ENCODE results near the gene FAM124B.
"Not testable (repeated sequence)": the region's sequence is repeated elsewhere in the genome, so short reads cannot be mapped to it uniquely, and the experiment has no call there.

The FAM124B gene

DNA sequence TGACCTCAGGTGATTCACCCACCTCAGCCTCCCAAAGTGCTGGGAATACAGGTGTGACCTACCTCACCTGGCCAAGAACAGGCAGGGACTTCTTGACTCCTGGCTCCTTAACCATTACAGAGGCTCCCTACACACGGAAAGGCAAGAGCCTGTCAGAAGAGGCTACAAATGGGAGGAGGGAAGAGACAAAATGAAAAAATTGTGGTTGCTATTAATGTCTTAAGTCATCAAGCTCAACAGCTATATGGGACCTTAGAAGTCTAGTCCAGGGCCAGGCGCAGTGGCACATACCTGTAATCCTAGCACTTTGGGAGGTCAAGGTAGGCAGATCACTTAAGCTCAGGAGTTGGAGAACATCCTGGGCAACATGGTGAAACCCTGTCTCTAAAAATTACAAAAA, 11.5 kb upstream of the FAM124B start:
- no peak for DNase-seq (ENCODE audit: low read depth)

DNA sequence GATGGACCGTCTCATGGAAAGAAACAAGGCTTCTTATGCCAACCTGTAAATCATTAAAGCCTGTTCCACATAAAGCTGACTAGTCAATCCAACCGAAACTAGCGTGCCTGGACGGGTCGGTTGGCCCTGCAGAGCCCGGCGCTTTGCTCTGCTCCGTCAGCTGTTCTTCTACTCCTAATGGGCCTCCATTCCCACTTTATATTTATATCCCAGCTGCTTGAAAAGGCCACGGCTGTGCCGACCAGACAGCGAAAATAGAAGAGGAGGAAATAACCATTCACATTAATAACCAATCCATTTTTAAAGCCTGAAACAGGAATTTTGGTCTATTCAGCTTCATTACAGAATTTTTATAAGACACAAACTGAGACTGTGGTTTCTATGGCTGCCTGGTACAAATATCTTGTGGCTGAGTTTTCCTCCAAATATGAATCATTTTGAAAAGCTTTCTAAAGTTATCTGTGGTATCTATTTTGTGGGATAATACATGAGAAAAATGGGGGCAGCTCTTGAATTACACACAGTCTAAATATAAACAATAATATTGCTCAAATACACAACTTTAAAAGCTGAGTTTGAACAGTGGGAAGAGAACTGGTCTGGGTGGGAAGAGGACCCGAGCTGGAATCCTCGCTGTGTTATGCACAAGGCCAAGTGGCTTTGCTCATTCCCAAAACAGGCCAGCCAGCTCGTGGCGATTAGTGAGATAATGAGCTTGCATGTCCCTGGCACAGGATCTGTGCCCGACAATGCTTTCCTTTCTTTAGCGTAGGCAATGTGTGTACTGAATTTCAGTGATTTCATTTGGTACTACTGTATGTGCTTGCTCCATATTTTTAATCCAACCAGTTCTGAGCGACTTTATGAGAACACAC, 10.5 kb upstream of the FAM124B start:
- DNase-seq (ENCODE audit: low read depth), result no peak

DNA sequence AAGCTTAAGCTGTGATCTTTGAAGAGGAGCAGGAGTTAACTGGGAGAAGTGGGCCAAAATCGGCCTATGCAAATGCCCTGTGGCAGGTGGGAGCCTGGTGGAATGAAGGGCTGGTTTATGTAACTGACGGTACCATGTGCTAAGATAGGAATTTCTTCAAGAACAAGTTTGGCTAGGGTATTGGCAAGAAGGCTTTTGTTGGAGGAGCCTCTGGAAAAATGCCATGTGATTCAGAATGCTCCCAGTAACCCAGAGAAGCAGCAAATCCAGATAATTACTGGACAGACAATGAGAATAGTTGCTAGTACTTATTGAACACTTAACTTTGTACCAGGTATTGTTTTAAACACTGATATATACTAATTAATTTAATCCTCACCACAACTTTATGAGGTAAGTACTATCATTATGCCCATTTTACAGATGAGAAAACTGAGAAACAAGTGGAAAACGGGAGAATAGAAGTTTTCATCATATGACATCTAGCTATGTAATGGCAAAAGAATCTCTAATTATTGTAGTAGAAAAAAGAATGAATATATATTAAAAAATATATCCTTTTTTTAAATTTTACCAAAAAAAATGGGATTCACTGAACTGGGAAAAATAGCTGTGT, 9.1 kb upstream of the FAM124B start:
- DNase-seq (ENCODE audit: low read depth), result no peak

DNA sequence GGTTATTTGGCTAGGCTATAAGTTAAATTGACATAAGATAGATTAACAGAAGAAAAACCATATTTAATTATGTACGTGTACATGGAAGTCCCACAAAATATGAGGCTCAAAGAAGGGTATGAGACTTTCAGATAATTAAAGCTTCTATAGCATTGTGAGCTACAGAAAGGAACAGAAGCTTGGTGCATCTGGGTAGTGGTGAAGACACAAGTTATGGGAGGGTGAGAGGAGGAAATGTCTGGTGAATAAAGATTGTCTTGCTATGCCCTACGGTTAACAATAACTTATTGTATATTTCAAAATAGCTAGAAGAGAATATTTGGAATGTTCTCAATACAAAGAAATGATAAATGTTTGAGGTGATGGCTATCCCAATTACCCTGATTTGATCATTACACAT, 6.8 kb upstream of the FAM124B start:
- no peak for DNase-seq (ENCODE audit: low read depth)

DNA sequence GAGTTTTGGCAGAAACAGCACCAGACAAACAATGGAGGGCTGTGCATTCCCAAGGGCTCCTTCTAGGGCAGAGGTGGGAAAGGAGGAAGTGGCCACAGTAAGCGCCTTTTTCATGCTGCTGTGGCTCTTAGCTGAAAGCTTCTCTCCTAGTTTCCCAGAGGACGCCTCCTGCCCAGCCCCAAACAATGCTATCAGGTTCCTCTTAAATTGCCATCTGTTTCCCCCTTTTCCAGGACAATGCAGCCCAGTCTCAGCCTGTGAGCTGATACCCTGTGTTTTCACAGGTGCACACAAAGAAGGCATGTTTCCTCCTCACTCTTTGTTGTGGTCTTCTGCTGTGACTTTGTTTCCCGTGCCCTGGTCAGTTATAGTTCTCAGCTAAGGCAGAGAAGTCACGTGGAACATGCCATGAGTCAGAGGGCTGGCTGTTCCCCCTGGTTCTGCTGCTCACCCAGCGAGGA, 5.4 kb upstream of the FAM124B start:
- no peak for DNase-seq (ENCODE audit: low read depth)

DNA sequence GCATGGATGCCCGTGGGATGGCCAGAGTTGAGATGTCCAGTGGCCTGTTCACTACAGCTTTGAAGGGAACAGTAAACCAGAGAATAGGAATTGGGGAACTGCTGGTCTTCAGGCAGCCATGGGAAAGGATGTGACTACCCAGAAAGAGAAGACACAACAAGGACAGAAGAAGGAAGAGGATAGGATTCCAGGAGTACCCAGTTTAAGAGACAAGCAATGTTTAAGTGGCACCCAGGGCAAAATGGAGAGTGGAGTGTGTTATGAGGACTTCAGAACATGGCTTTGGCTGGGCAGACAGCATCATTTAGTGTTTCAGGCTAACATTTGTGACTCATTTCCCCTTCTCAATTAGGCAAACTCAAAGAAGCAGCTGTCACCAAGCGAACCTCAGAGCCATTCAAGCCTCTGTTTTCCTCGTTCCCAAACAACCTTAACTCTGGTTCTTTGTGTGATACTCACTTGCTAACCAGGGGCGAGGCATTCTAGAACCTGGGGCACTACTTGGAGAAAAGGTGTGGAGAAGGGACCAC, 4.0 kb upstream of the FAM124B start:
- no peak for DNase-seq (ENCODE audit: low read depth)

DNA sequence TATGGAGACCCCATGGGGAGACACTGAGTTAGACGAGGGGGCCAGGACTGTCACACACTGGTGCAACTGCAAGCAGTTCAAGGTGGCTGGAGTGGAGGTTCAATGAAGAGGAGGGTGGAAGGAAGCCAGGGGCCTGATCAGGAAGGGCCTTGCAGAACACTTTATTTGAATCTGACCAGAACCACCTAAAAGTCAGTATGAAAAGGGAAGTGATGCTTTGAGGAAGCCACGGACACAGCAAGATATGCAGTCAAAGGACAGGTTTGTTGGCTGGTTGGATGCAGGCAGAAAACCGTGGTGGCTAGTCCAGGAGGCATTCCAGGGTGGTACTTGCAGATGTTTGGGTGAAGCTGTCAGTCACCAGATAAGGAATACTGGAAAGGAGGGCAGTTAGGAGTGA, 3.5 kb upstream of the FAM124B start:
- no peak for DNase-seq (ENCODE audit: low read depth)

DNA sequence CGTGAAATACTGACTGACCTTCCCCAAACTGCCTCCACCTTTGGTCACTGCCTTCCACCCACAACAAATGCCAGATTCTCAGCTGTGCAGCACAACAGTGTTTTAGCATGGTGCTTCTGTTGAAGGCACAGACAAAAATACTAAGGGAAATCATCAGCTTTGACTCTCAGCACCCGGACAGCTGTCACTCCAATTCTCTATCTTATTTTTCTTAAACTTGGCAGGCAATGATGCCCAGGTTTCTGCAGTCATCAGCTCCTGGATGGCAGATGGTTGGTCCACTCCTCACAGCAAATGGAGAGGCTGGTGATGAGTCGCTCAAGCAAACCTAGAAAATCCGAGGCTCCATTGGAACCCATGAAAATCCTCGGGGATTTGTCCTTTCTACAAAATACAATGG, 2.9 kb upstream of the FAM124B start:
- no peak for DNase-seq (ENCODE audit: low read depth)

DNA sequence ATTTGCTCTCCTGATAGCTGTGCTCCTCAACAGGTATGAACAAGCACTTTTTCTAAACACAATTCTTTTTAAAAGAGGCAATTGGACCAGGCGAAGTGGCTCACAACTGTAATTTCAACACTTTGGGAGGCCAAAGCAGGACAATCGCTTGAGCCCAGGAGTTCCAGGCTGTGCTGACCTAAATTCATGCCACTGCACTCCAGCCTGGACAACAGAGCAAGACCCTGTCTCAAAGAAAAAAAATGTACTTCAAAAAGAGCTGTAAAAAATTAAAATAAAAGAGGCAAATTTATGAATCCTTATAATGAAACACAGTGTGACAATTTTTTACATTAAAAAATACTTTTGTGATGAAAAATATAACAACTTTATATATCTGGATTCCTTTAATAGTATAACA, 1.8 kb upstream of the FAM124B start:
- no peak for DNase-seq (ENCODE audit: low read depth)

DNA sequence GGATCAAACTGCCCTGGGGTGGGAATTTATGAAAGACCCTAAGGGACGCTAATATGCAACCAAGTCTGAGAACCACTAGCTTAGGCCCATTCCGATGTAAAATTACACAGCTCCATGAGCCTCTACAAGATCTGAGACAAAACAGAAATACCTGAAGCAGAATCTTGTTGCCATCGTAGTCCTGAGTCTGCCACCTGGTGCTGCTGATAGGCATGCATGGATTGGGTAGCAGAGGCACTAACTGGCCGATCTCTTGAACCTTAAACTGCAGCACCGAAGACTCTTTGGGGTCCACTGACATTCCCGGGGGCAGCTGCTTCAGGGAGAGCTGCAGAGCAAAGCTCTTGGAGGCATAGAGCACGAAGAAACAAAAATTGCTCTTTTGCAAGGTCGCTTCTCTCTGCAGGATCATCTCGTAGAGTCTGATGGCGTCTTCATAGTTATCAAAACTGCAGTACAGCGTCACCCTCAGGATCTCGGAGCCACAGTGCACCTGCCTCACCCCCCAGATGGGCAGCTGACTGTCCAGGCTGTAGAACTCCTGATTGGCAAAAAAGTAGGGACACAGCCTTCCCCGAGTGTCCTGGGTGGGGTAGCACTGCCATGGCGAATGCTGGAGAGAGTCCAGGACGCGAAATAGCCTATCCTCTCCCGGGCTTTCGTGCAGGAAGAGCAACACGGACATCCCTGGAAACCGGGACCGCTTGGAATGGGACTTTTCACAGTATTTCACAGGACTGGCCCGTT, 848 bp downstream of the FAM124B start:
- DNase-seq (ENCODE audit: low read depth), result no peak

DNA sequence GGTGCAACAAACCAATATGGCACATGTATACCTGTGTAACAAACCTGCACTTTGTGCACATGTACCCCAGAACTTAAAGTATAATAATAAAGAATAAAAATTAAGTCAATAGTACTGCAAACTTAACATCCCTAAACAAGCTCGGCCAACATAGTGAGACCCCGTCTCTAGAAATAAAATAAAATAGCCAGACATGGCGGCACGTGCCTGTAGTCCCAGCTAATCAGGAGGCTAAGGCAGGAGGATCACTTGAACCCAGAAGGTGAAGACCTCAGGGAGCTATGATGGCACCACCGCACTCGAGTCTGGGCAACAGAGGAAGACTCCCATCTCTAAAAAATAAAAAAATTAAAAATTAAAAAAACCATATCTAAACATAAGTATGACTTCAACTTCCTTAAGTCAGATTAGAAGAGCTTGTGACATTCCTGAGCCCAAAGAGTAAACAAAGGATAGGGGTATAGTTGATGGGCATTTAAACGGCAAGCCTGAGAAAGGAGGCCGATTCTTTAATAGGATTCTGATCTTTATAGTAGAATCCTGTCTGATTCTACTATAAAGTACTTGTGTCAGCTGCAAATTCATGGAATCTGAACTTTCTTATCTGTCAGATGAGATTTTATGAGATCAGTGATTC, 1.6 kb downstream of the FAM124B start:
- no peak for DNase-seq (ENCODE audit: low read depth)

DNA sequence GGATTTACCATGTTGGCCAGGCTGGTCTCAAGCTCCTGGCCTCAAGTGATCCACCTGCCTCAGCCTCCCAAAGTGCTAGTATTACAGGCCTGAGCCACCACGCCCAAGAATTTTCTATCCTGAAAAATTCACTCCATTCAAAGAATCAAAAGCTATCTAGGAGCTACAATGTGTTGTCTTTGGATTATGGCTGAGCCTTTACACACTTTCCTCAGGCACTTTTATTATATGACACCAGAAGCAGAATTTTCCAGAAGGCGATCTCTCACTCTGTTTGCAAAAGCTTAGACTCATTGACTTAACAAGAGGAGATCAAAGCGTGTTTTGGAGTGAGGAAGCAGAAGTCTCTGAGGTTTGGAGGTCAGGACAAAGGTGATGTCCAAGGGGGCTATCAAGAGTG, 3.6 kb downstream of the FAM124B start:
- no peak for DNase-seq (ENCODE audit: low read depth)

DNA sequence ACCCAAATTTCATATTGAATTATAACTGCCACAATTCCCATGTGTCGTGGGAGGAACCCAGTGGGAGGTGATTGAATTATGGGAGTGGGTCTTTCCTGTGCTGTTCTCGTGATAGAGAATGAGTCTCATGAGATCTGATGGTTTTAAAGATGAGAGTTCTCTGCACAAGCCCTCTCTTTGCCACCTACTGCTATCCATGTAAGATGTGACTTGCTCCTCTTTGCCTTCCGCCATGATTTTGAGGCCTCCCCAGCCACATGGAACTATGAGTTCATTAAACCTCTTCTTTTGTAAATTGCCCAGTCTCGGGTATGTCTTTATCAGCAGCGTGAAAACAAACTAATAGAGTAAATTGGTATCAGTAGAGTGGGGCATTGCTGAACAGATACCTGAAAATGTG, 4.8 kb downstream of the FAM124B start:
- DNase-seq (ENCODE audit: low read depth), result not testable (repeated sequence)

DNA sequence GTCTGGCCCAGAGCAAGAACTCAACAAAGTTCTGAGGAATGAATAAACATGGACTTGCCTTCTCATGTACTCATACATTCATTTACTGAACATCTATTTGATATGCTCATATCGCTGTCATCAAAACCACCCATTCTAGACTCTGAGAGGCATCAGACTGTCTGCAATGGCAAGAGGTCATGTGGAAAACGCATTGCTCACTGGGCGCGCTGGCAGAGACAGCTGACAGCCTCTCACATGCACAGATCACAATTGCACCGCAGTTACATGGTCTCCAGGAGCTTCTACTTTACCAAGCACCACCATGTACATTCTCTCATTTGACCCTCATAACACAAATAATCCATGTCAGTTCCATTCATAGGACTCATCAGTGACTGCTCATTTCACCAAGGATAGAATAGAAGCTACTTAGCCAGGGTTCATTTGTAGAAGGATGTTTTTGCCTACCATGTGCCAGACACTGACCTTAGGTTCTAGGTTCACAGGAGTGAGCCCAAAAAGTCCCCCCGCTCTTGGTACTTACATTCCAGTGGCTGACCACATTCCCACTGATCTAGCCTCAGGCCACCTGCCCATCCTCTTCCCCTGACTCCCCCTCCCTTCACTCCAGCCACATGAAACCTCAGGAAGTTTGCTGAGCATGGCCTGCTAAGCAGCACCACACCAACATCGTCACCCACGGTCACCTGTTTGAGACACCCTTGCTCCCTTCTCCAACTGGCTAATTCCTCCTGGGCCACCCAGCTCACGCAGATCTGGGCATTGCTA, 6.1 kb downstream of the FAM124B start:
- no peak for DNase-seq (ENCODE audit: low read depth)

DNA sequence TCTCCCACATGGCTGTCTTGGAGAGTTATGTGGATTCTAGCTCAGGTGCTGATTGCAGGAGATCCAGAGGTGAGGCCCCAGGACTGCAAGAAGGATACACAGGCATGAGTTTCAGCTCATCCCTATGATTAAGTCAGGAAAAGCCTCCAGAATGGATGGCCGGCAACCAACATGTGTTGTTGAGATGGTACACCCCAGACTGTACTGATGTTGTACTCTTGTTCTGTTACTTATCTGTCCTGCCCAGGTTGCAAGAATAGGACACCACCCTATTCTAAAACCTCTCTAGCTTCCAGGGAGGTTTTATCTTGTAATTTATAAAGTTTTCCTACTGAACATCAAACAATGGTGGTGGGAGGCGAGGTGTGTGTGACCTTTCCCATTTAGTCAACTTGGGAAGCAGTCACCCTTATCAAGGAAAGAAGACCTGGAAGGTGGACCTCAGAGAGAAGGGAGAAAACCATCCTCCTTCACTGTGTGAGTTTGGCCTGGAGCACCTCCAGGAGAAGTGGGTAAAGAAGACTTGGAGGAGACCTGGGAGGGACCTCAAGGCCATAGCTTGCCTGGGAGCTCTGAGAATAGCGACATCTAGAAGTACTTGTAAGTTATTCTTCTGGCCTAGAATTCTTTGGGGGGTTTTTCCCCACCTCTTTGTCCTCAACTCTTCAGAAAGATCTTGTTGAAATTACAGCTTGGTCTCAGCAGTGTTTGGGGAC, 8.6 kb downstream of the FAM124B start:
- no peak for DNase-seq (ENCODE audit: low read depth)

DNA sequence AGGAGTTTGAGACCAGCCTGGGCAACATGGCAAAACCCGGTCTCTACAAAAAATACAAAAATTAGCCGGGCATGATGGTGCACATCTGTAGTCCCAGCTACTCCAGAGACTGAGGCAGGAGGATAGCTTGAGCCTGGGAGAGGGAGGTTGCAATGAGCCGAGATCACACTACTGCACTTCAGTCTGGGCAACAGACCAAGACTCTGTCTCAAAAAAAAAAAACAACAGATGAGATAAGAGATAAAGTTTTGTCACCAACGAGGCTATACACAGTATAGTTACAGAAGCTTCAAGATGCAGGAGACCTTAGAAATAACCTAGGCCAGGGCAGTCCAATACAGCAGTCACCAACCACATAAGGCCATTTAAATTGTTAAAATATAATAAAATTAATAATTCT, 9.4 kb downstream of the FAM124B start:
- no peak for DNase-seq (ENCODE audit: low read depth)

DNA sequence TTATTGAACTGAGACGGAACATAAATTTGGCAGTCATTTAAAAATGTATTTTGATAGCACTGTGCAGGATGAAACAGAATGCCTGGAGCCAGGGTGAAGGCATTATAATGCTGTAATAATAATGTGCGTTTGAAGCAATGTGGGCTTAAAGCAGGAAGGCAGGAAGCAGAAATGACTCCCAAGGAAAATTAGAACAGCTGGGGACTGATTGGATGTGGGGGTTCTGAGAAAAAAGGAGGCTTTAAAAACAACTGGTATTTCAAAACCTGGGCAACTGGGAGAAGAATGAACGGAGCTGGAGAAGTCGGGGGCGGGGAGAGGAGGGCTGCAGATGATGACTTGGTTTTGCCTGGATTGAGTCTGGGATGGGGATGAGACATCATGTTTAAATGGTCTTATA, 12.6 kb downstream of the FAM124B start:
- no peak for DNase-seq (ENCODE audit: low read depth)

DNA sequence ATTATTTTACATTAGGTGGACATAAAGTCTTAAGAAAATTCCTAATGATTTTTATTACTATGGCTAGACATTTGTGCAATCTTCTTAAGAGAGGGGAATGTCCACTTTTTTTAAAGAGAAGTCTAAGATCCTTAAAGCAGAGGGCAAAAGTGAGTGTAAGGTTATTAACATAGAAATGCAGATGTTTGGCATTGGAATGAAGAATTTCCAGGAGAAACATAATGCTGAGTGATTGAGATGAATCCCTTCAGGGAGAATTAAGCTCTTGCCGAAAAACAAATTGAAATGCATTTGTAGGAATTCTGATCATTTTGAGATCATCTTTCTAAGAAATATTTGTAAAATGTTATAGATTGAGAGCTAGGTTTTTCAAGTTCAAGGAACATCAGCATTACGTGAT, 15.0 kb downstream of the FAM124B start:
- no peak for DNase-seq (ENCODE audit: low read depth)

DNA sequence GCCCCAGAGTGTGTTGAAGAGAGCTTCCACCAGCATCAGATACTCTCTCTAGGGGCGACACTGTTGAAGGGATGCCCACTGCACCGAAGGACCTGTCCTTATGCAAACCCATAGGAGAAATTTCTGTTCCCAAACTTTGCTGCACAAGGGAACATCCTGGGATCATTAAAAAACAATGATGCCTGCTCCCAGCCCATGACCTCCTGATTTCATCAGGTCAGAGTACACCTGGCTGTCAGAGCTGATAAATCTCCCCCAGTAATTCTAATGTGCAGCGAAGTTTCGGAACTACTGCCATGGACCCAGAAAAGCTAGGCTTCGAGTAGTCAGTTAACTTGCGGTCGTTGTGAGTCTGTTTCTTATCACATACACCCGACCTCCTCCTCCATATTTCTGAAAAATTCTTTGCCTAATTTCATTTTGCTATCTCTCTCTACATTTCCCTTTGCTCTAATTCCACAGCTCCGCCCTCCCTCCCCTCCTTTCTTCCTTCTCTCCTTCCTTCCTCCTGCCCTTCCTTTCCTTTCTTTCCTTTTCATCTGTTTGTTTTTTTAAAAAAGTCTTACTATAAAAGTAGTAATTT, 18.8 kb downstream of the FAM124B start:
- no peak for DNase-seq (ENCODE audit: low read depth)

DNA sequence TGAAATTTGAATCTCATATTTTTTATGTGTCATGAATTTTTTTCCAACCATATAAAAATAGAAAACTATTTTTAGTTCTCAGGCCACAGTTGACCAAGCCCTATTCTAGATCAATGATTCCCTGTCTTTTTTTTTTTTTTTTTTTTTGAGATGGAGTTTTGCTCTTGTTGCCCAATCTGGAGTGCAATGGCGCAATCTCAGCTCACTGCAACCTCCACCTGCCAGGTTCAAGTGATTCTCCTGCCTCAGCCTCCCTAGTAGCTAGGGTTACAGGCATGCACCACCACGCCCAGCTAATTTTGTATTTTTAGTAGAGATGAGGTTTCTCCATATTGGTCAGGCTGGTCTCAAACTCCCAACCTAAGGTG, 19.6 kb downstream of the FAM124B start:
- not testable (repeated sequence) for DNase-seq (ENCODE audit: low read depth)

Measured in stimulated activated CD8-positive, alpha-beta memory T cell treated with anti-CD3 and anti-CD28 coated beads, Interleukin-7, amount 100 ng/mL, for 24 hours (primary cell).